HG03196 (cell line): ENCODE results near the gene TYW5.
"Not testable (repeated sequence)": the region's sequence is repeated elsewhere in the genome, so short reads cannot be mapped to it uniquely, and the experiment has no call there.

Source experiments
- ATAC-seq: cut with Tn5 transposase; IDR thresholded peaks from one replicate; pipeline ENCODE4 v1.9.1; 2021; ENCODE audit not compliant: unreplicated experiment

The TYW5 gene

DNA sequence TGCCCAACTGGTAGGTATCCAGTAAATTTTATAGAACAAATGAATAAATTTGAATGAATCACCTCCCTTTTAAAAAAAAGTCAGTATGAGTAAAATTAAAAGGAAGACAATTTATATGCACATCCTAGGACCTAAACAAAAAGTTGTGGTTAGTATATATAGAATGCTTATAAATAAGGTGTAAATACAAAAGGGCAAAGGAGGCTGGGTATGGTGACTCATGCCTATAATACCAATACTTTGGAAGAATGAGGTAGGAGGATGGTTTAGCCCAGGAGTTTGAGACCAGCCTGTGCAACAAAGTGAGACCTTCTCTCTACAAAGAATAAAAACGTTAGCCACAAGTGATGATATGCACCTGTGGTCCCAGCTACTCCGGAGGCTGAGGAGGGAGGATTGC is 31.4 kb downstream of the TYW5 start:
- no peak for ATAC-seq

DNA sequence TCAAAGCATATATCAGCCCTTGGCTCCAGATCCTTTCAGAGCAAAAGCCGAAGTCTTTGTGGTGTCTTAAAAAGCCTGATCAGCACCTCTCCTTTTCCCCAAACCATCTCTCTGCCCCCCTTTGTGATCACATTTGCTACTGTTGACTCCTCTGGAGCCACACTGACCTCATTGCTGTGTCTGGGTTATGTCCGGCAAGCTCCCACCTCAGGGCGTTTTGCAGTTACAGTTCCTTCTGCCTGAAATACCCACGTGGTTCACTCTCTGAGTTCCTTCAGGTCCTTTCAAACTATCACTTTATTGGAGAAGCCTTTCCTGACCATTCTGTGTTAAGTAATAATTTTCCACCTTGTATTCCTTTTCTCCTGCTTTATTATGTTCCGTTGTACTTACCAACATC is 32.4 kb downstream of the TYW5 start:
- no peak for ATAC-seq

DNA sequence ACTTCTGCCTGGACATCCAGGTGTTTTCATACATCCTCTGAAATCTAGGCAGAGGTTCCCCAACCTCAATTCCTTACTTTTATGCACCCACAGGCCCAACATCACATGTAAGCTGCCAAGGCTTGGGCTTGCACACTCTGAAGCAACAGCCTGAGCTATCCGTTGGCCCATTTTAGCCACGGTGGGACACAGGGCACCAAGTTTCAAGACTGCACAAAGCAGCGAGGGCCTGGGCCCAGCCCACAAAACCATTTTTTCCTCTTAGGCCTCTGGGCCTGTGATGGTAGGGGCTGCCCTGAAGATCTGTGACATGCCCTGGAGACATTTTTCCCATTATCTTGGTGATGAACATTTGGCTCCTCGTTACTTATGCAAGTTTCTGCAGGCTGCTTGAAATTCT is 38.3 kb downstream of the TYW5 start:
- ATAC-seq, result no peak

DNA sequence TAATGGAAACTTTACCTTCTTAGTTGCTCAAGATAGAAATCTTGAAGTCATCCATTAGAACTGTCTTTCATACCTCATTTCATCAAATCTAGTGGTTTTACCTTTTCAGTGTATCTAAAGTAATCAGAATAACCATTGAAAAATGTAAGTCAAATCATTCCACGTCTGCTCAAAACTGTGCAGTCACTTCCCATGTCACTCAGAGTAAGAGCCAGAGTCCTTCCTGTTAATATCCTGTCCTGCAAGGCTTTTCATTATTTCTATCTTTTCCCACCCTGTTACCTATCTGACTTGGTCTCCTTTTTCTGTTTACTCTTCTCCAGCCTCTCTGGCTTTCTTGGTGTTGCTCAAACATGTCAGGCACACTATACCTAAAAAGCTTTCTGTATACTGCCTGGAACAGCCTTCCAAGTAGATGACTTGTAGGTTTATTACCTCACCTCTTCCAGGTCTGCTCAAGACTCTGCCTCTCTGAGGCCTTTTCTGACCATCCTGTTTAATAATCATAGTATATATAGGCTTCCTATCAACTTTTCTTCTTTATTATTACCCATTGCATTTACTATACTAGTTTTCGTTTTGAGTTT is 40.8 kb downstream of the TYW5 start:
- ATAC-seq, result no peak

DNA sequence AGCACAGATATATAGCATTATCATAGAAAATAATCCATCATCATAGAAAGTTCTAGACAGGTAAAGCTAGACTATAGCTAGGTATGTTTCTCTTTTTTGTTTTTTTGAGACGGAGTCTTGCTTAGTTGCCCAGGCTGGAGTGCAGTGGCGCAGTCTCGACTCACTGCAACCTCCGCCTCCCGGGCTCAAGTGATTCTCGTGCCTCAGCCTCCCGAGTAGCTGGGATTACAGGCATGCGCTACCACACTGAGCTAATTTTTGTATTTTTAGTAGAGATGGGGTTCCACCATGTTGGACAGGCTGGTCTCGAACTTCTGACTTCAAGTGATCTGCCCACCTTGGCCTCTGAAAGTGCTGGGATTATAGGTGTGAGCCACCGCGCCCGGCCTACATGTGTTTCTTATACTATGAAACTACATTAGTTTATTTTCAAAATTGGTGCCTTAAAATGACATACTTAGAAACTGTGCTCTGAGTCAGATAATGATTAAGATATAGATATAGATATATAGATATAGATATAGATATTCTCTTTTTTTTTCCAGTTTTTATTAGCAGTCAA is 42.7 kb downstream of the TYW5 start:
- ATAC-seq, result not testable (repeated sequence)

DNA sequence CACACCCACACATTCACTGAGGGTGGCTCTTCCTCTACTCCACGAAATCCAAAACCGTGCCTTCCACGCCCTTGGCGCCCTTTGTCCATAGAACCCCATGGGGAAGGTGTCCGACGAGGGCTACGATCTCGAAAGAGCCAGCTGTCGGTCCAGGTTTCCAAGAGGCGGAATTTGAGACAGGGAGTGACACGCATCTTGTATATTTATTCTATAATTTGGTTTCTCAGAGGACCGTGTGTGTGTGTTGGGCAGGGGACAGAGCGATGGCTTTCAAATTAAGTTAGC is 43.5 kb downstream of the TYW5 start:
- no peak for ATAC-seq

DNA sequence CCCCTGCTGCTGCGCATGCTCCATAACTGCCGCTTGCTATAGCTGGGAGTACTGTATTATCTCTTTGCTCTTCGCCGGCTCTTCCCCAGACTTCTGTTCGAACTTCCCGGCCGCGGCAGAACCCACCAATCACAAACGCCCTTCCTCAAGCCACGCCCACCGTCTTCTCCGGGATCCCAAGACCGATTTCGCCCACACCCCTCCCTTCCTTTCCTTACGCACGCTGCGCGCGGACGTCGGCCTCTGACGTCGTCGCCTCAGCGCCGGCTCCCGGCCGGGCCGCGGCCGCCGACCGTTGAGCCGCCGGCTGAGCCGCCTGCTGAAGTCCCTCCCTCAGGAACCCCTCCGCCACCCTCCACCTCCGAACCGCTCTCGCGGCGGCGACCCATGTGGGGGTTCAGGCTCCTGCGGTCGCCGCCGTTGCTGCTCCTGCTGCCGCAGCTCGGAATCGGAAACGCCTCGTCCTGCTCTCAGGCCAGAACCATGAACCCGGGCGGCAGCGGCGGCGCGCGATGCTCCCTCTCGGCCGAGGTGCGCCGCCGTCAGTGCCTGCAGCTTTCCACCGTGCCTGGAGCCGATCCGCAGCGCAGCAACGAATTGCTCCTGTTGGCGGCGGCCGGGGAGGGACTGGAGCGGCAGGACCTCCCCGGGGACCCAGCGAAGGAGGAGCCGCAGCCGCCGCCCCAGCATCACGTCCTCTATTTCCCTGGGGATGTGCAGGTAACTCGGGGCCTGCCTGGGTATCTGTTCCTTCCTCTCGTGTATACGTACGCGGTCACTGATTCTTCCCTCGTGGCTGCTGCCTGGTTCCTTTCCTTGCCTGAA is 44.0 kb downstream of the TYW5 start, which contains the start of gene C2orf69:
Gene C2orf69 (plus strand): TSS at position 242 of the 825 bp plus-strand sequence. CDS start 146 bp downstream, at position 388.
- peak; percentile 90 for ATAC-seq

DNA sequence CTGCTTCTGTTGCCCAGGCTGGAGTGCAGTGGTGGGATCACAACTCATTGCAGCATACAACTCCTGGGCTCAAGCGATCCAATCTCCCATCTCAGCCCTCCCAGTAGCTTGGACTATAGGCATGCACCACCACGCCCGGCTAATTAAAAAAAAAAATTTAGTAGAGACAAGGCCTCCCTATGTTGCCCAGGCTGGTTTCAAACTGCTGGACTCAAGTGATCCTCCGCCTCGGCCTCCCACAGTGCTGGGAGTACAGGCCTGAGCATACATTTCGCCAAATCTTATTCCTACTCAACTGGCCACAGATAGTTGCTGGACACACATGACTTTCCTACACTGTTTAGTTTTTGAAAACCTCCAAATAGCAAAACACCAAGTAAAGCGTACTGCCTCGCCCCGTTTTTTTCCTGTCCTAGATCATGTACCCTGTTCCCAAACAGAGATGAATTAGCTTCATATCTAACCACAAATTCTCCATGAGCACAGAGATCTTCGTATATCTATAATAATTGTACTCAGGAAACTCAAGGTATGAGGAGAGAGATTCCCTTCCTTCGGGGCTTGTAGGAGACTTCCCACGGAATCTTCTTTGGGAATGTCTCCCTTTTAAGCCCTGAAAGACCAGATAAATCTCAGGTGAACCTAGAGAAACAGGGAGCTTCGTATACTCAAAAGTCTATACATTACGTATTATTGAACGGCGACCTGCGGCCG is 44.8 kb downstream of the TYW5 start:
- ATAC-seq, result no peak

DNA sequence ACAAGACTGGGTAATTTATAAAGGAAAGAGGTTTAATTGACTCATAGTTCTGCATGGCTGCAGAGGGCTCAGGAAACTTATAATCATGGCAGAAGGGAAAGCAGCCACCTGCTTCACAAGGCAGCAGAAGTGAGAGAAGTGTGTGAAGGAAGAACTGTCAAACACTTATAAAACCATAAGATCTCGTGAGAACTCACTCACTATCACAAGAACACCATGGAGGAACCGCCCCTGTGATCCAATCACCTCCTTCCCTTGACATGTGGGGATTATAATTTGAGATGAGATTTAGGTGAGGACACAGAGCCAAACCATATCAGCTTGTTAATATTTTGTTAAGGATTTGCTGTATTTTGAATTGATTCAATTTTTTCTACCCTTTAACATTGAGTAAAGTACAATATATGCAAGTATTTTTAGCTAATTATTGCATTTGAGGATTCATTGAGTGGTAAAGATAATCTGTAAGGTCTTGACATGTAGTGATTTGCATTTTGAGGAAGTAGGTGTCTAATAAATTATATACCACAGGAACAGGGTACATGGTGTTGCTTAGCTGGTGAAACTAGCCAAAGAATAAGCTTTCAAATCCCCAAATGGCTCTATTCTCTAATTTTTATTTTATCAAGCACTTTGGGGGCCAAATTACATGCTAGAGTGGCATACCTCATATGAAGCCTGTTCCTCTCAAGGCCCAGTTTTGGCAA is 48.1 kb downstream of the TYW5 start:
- ATAC-seq, result no peak

DNA sequence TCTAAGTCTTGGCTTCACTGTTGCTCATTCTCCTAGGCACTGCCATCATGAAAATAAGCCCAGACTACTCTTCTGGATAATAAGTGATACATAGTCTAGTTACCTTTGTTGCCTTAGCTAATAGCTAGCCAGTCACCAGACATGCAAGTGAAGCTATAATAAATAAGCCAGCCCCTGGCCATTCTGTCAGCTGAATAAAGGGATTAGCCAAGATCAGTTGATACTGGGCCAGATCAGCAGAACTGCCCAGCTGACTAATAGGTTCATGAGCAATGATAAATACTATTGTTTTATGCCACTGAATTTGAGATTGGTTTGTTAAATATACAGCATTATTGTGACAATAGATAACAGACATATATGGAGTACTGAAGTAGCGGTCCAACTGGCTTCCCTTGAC is 52.2 kb downstream of the TYW5 start:
- no peak for ATAC-seq

DNA sequence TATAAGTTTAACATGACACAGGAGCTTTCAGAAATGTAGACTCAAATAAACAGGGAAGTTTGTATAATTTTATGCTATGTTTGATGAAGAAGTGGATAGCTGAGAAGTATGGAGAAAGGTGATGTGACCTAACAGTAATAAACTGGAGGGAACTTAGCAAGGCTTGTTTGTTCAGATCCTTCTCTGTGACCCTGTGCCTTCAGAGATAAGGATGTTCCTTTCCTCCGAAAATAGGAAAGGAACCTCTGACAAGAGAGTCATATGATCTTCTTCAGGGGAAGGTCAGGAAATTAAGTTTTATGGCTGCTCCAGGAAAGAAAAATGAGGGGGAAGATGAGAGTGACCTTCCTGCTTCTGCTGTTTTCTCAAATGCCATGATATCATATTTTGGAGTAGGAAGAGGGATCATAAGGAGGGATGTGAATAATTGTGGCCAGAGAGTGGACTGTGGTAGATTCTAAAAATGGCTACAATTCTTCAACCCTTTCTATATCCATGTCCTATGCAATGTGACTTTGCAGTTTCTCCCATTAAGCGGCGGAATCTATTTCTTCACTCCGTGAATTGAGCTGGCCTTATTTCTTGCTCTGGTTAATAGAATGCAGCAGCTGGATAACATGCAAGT is 52.7 kb downstream of the TYW5 start:
- no peak for ATAC-seq

DNA sequence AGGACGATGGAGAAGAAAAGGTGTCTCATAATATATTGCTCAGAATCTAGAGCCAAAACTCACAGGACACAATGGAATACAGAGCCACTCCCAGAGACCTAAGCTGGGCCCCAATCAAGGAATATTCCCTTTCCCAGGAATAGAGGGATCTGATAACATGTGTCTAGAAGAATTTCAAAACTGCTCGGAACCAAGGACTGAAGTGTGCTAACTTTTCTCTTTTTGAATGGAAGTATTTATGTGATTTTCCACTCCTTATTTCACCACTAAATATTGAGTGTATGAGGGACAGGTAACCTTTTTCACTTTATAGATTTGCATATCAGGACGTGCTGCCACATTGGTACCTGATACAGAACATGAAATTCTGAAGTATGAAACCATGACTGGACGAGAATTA is 53.3 kb downstream of the TYW5 start:
- ATAC-seq, result no peak

DNA sequence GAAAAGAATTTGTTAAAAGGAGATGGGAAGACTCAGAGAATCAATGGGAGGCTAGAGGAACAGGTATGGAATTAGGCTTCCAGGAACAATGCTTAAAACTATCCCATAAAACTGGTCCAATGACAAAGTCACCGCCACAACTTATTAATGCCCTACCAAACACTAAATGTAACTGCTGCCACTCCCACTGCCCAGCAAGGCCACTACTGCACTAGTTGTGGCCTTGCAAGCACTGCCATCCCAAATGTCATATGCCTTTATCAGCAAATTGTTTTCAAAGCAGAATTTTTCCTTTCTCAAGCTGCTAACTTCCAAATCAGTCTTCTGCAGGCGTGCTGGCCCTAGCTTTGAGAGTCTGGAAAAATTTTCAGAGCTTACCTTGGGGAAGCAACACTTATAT is 58.7 kb downstream of the TYW5 start:
- no peak for ATAC-seq

DNA sequence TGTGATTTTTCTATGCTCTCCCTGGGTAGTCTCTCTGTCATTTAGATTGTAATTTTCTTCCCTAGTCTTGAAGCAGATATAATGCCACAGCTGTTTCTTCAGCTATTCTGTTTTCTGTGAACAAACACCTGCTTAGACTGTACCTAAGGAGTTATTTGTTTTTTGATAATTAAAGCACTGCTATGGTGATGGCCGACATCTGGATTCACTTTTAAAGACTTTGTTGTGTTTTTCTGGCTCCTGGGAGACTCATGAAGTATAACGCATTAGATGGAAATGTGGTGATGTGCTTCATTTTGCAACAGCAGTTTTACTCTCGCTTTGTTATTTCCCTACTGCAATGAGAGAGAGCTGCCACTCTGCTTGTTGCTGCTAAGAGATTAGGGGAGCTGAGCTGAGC is 59.9 kb downstream of the TYW5 start:
- no peak for ATAC-seq

DNA sequence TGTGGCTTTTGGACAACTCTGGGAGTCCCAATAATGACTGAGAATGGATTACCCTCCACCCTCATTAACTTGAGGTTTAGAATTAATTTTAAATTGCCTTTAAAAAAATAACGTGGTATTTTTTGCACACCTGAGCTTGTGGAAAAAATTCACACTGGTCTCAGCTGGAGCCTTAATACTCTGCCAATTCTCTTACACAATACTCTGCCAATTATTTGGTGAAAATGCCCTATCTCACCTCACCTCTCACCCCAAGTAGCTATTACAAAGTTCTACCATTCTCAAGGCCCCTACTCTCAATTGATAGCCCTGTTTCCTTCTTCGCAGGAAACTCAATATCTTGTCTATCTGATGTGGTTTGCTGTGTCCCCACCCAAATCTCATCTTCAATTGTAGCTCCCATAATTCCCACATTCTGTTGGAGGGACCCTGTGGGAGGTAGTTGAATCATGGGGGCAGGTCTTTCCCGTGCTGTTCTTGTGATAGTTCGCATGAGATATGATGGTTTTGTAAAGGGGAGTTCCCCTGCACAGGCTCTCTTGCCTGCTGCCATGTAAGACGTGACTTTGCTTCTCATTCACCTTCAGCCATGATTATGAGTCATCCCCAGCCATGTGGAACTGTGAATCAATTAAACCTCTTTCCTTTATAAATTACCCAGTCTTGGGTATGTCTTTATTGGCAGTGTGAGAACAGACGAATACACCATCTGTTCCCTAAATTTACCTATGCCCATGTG is 71.6 kb downstream of the TYW5 start:
- no peak for ATAC-seq

DNA sequence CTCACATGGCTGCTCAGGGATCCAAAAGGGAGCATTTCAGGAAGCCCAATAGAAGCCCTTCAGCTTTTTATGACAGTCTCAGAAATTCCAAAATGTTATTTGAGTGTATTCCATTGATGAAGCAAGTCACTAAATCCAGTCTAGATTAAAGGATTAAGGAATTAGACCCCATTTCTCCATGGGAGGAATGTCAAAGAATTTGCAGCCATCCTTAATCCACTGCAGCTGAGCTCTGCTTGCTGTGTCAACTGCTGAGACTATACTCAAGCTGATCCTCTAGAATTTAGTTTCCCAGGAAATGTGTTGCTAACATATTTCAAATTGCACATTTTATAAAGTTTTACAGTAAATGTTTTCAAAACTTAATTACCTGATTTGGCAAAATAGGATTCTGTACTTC is 72.6 kb downstream of the TYW5 start:
- ATAC-seq, result no peak
